ENCODE measurements around the gene PALM. TPM values are rescaled to one million over a fixed set of nuclear protein-coding genes. Genes with fewer than 3 reads are reported as not detected.

Gene PALM
- total RNA-seq (2021) = 17.7 to 25.6 TPM (median 22.1 TPM) in 3 replicates
- Bru-seq, nascent RNA = percentile 34 among the genes with signal in this experiment
- long read RNA-seq, experiment 1, transcript PALM-201 (8 exons, 2,755 nt) = major isoform, 7 of 19 reads
- long read RNA-seq, experiment 1, partial matches to known transcripts = 1 of 19 reads
- long read RNA-seq, experiment 1, other reads (novel, unspliced or antisense) = 7 of 19 reads
- long read RNA-seq, experiment 2, partial matches to known transcripts = 12 of 22 reads
- long read RNA-seq, experiment 2, other reads (novel, unspliced or antisense) = 1 of 22 reads
- long read RNA-seq, experiment 3 = 0 reads

DNA sequence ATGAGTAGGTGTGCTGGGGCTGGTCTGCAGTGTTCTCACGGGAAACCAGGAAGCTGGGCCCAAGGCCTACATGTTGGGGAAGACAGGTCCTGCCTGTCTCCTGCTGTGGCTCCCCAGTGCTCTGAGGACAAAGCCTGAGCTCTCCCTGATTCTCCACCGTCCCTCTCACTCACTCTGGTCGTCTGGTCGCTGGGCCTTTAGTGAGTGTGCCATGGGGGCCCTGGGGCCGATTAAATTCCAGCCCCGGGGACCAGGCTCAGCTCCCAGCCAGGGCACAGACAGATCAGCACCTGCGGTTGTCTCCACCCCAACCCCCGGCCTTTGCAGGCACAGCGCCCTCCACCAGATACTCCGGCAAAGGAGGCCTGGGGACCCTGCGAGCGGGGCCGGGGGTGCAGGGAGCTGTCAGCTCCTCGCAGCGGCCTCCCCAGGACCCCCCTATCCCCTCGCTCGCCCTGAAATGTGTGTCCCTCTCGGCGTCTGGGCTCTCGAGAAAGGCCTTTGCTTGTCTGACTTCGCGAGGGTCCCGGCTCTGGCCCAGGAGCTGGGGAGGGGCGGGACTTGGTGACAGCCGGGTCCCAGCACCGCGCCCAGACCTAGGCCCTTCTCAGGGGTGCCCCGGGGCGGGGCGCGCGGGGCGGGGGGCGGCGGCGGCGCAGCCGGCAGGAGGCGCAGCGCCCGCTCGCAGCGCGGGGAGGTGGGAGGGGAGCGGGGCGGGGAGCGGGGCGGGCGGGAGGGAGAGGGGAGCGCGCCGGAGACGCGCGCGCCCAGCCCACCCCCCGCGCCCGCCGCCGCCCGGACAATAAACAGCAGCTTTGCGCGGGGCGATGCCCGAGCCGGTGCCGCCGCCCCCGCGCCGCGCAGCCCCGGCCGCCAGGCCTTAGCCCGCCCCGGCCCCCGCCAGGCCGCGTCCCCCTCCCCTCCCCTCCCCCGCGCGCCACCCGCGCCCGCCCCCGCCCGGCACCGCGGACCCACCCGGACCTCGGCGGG is at the start of gene PALM:
TSS of gene PALM (plus strand) at position 782 of the 990 bp plus-strand sequence. CDS start 212 bp downstream, outside the sequence.
- ATAC-seq = 0 out of 2 replicates have a peak, but pooled peaks have one; percentile 2
- H3K36me3 Mint-ChIP-seq = peaks cover 4% of the 10 kb centered on the region
- H3K4me3 Mint-ChIP-seq = peak within 1 kb of the TSS; percentile 59
- peak; percentile 63 for DNase-seq (ENCODE audit: low spot score)
- peaks cover 5% of the 10 kb centered on the region; the same call in 1 of the 2 replicates for H3K9me3 Mint-ChIP-seq
- TF ChIP-seq, protein P1, sequence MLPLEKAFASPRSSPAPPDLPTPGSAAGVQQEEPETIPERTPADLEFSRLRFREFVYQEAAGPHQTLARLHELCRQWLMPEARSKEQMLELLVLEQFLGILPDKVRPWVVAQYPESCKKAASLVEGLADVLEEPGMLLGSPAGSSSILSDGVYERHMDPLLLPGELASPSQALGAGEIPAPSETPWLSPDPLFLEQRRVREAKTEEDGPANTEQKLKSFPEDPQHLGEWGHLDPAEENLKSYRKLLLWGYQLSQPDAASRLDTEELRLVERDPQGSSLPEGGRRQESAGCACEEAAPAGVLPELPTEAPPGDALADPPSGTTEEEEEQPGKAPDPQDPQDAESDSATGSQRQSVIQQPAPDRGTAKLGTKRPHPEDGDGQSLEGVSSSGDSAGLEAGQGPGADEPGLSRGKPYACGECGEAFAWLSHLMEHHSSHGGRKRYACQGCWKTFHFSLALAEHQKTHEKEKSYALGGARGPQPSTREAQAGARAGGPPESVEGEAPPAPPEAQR (CRISPR knock-in tag; IDR thresholded peaks at IDR 0.05) = no peak
- TF ChIP-seq ZNF219 (CRISPR knock-in tag; IDR thresholded peaks at IDR 0.05; ENCODE audit: borderline replicate concordance) (no peak), ZNF263 (CRISPR knock-in tag; IDR thresholded peaks at IDR 0.05; ENCODE audit: low read depth) (no peak), FOXP1 (CRISPR knock-in tag; IDR thresholded peaks at IDR 0.05; ENCODE audit: borderline replicate concordance) (no peak), KAT7 (CRISPR knock-in tag; IDR thresholded peaks at IDR 0.05; ENCODE audit: borderline replicate concordance) (no peak), ZNF416 (CRISPR knock-in tag; IDR thresholded peaks at IDR 0.05) (no peak)
- no peak within 1 kb of the TSS for H3K27ac Mint-ChIP-seq
- CTCF ChIA-PET = interaction anchor here (0.6 to 2.3 kb wide), 17 partner anchors 9 to 190 kb away, joined by 3 to 21 read pairs (median 6); partner anchors contain the start of gene RNF126
- POLR2A ChIA-PET = no interaction called here
- H3K27me3 Mint-ChIP-seq (ENCODE audit: low read depth) = peaks cover 26% of the 10 kb centered on the region
- peaks cover 10% of the 10 kb centered on the region for H3K4me1 Mint-ChIP-seq

DNA sequence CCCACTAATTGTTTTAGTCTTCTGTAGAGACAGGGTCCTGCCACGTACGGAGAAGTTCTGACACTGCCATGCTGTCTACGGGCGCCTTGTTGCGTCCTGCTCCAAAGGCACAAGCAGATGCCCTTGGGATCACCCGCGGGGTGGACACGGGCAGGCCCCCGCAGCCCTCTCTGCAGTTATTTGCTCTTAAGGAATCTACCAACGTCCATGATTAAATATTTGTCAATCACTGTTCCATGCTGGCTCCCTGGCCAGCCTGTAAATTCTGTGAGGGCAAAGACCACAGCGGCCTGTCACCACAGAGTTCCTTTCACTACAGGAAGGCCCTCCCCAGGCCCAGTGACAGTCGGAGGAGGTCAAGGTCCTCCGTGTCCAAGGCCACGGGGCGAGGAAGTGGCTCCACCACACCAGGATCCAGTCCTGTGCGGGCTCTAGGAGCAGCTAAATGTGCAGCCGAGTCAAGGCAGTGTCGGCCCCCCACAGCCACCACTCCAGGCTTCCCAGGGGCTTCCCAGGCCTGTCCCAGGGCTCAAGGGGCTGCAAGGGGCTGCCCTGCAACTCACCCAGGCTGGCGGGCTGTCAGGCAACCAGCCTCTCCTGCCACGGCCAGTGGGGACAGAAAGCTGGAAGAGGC is 47.8 kb upstream of the PALM start:
- ATAC-seq = no peak
- Mint-ChIP-seq H3K36me3 (no peaks in the 10 kb centered on the region), H3K27me3 (ENCODE audit: low read depth) (peaks cover 12% of the 10 kb centered on the region), H3K4me1 (peaks cover 20% of the 10 kb centered on the region), H3K9me3 (no peaks in the 10 kb centered on the region), H3K27ac (peak overlapping the region; percentile 76), H3K4me3 (peak overlapping the region; percentile 82)
- POLR2A ChIA-PET = no interaction called here
- DNase-seq (ENCODE audit: low spot score) = no peak
- CTCF ChIA-PET = interaction anchor here (1.0 kb wide), 1 partner anchor 130 kb away, joined by 3 read pairs; no protein-coding TSS in a partner anchor
- peak; percentile 43; the same call in 1 of the 2 replicates for TF ChIP-seq GABPB1 (CRISPR knock-in tag; IDR thresholded peaks at IDR 0.05)
- no peak for TF ChIP-seq TP53 (CRISPR knock-in tag; IDR thresholded peaks at IDR 0.05)
- no peak for TF ChIP-seq ZNF423 (CRISPR knock-in tag; IDR thresholded peaks at IDR 0.05)
- no peak for TF ChIP-seq PREB (CRISPR knock-in tag; IDR thresholded peaks at IDR 0.05; ENCODE audit: borderline replicate concordance)

DNA sequence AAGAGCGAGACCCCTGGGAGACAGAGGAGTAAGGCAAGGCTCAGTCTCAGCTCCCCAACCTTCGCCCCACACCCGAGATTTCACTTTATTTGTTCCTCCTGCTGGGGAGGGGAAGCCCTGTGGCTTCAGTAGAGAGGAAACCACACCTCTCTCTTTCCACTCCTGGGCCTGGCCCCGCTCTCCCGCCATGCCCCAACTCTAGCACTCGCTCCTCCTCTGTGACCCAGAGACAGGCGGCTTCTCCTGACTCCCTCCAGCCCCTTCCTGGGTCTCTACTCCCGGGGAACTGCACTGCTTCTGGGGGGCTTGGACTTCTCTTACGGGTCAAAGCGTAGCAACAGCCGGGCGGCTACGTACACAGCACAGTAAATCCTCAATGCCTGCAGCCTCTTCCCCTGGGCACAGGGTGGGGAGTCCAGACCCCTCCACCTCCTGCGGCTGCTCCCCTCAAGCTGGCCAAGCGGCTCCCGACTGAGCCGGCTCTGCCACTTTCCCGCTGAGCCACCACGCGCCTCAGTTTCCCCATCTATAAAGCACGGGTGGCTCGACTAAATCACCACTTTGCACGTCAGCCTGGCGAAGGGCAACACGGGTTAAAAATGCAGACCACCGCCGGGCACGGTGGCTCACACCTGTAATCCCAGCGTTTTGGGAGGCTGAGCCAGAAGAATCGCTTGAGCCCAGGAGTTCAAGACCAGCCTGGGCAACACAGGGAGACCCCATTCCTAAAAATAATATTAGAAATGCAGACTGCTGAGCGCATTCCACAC is 47.1 kb upstream of the PALM start:
- H3K9me3 Mint-ChIP-seq = no peaks in the 10 kb centered on the region
- CTCF ChIA-PET = interaction anchor here (1.0 kb wide), 1 partner anchor 131 kb away, joined by 3 read pairs; no protein-coding TSS in a partner anchor
- peaks cover 20% of the 10 kb centered on the region for H3K4me1 Mint-ChIP-seq
- H3K27ac Mint-ChIP-seq = peak overlapping the region; percentile 86
- peaks cover 17% of the 10 kb centered on the region for H3K27me3 Mint-ChIP-seq (ENCODE audit: low read depth)
- ATAC-seq = no peak
- peak overlapping the region; percentile 82 for H3K4me3 Mint-ChIP-seq
- POLR2A ChIA-PET = no interaction called here
- no peak for TF ChIP-seq NFE2L1 (CRISPR knock-in tag; IDR thresholded peaks at IDR 0.05)
- no peak for TF ChIP-seq ATF1 (CRISPR knock-in tag; IDR thresholded peaks at IDR 0.05)
- TF ChIP-seq CBFB (CRISPR knock-in tag; IDR thresholded peaks at IDR 0.05; ENCODE audit: low read depth) = no peak
- TF ChIP-seq, protein P2, sequence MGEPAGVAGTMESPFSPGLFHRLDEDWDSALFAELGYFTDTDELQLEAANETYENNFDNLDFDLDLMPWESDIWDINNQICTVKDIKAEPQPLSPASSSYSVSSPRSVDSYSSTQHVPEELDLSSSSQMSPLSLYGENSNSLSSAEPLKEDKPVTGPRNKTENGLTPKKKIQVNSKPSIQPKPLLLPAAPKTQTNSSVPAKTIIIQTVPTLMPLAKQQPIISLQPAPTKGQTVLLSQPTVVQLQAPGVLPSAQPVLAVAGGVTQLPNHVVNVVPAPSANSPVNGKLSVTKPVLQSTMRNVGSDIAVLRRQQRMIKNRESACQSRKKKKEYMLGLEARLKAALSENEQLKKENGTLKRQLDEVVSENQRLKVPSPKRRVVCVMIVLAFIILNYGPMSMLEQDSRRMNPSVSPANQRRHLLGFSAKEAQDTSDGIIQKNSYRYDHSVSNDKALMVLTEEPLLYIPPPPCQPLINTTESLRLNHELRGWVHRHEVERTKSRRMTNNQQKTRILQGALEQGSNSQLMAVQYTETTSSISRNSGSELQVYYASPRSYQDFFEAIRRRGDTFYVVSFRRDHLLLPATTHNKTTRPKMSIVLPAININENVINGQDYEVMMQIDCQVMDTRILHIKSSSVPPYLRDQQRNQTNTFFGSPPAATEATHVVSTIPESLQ (CRISPR knock-in tag; IDR thresholded peaks at IDR 0.05) = no peak
- TF ChIP-seq ZBTB43 (CRISPR knock-in tag; IDR thresholded peaks at IDR 0.05) = 0 out of 2 replicates have a peak, but pooled peaks have one; percentile 26
- no peaks in the 10 kb centered on the region for H3K36me3 Mint-ChIP-seq
- no peak for DNase-seq (ENCODE audit: low spot score)

Measured in WTC11 (cell line).